ENCODE measurements around the gene ZNF184.
A peak's percentile ranks its signal among the peaks of the same experiment; 100 is the strongest.
"Not testable (repeated sequence)": the region's sequence is repeated elsewhere in the genome, so short reads cannot be mapped to it uniquely, and the experiment has no call there.

The ZNF184 gene

GRCh38 chr6:27468334-27468733 lies 4.6 kb downstream of the ZNF184 start:
- Mint-ChIP-seq H3K4me1 (peaks cover 71% of the 10 kb centered on the region), H3K4me3 (no peak overlapping the region), H3K36me3 (peaks cover 44% of the 10 kb centered on the region), H3K9me3 (no peaks in the 10 kb centered on the region), H3K27me3 (no peaks in the 10 kb centered on the region), H3K27ac (peak overlapping the region; percentile 42)

- Mint-ChIP-seq H3K27me3 (no peaks in the 10 kb centered on the region), H3K36me3 (peaks cover 82% of the 10 kb centered on the region), H3K27ac (no peak overlapping the region), H3K4me3 (no peak overlapping the region), H3K4me1 (no peaks in the 10 kb centered on the region), H3K9me3 (peaks cover 49% of the 10 kb centered on the region)
Measured at GRCh38 chr6:27452496-27452897, 20.4 kb downstream of the ZNF184 start.

- no peaks in the 10 kb centered on the region for H3K27me3 Mint-ChIP-seq
- peaks cover 48% of the 10 kb centered on the region for H3K9me3 Mint-ChIP-seq
- no peak overlapping the region for H3K27ac Mint-ChIP-seq
- peaks cover 79% of the 10 kb centered on the region for H3K36me3 Mint-ChIP-seq
- H3K4me1 Mint-ChIP-seq = no peaks in the 10 kb centered on the region
- H3K4me3 Mint-ChIP-seq = no peak overlapping the region
Measured at GRCh38 chr6:27451660-27452390, 21.1 kb downstream of the ZNF184 start.

GRCh38 chr6:27448456-27448855 lies 24.4 kb downstream of the ZNF184 start:
- Mint-ChIP-seq H3K9me3 (peaks cover 24% of the 10 kb centered on the region), H3K27ac (no peak overlapping the region), H3K4me1 (no peaks in the 10 kb centered on the region), H3K36me3 (peaks cover 52% of the 10 kb centered on the region), H3K27me3 (no peaks in the 10 kb centered on the region), H3K4me3 (no peak overlapping the region)

GRCh38 chr6:27442932-27443331 lies 30.0 kb downstream of the ZNF184 start:
- Mint-ChIP-seq H3K4me3 (no peak overlapping the region), H3K36me3 (peaks cover 20% of the 10 kb centered on the region), H3K9me3 (peaks cover 19% of the 10 kb centered on the region), H3K4me1 (no peaks in the 10 kb centered on the region), H3K27ac (no peak overlapping the region), H3K27me3 (no peaks in the 10 kb centered on the region)

GRCh38 chr6:27441001-27441400 lies 31.9 kb downstream of the ZNF184 start:
- H3K4me1 Mint-ChIP-seq = no peaks in the 10 kb centered on the region
- no peaks in the 10 kb centered on the region for H3K27me3 Mint-ChIP-seq
- no peak overlapping the region for H3K4me3 Mint-ChIP-seq
- H3K36me3 Mint-ChIP-seq = peaks cover 21% of the 10 kb centered on the region
- H3K9me3 Mint-ChIP-seq = peaks cover 23% of the 10 kb centered on the region
- H3K27ac Mint-ChIP-seq = no peak overlapping the region

- H3K27me3 Mint-ChIP-seq = peaks cover 5% of the 10 kb centered on the region
- H3K36me3 Mint-ChIP-seq = peaks cover 16% of the 10 kb centered on the region
- H3K9me3 Mint-ChIP-seq = peaks cover 20% of the 10 kb centered on the region
- H3K4me1 Mint-ChIP-seq = no peaks in the 10 kb centered on the region
- no peak overlapping the region for H3K27ac Mint-ChIP-seq
- no peak overlapping the region for H3K4me3 Mint-ChIP-seq
Measured at GRCh38 chr6:27439371-27439770, 33.5 kb downstream of the ZNF184 start.

GRCh38 chr6:27433714-27434113 lies 39.2 kb downstream of the ZNF184 start:
- Mint-ChIP-seq H3K27me3 (peaks cover 10% of the 10 kb centered on the region), H3K4me1 (no peaks in the 10 kb centered on the region), H3K4me3 (no peak overlapping the region), H3K9me3 (peaks cover 10% of the 10 kb centered on the region), H3K27ac (no peak overlapping the region), H3K36me3 (peaks cover 7% of the 10 kb centered on the region)

- H3K4me1 Mint-ChIP-seq = no peaks in the 10 kb centered on the region
- H3K4me3 Mint-ChIP-seq = no peak overlapping the region
- H3K9me3 Mint-ChIP-seq = no peaks in the 10 kb centered on the region
- no peaks in the 10 kb centered on the region for H3K36me3 Mint-ChIP-seq
- H3K27ac Mint-ChIP-seq = no peak overlapping the region
- H3K27me3 Mint-ChIP-seq = peaks cover 5% of the 10 kb centered on the region
Measured at GRCh38 chr6:27428966-27429365, 43.9 kb downstream of the ZNF184 start.

- Mint-ChIP-seq H3K27me3 (peaks cover 5% of the 10 kb centered on the region), H3K9me3 (no peaks in the 10 kb centered on the region), H3K36me3 (no peaks in the 10 kb centered on the region), H3K27ac (no peak overlapping the region), H3K4me3 (no peak overlapping the region), H3K4me1 (no peaks in the 10 kb centered on the region)
Measured at GRCh38 chr6:27428502-27428901, 44.4 kb downstream of the ZNF184 start.

- H3K4me1 Mint-ChIP-seq = no peaks in the 10 kb centered on the region
- no peaks in the 10 kb centered on the region for H3K9me3 Mint-ChIP-seq
- peaks cover 5% of the 10 kb centered on the region for H3K27me3 Mint-ChIP-seq
- H3K36me3 Mint-ChIP-seq = no peaks in the 10 kb centered on the region
- H3K4me3 Mint-ChIP-seq = no peak overlapping the region
- H3K27ac Mint-ChIP-seq = no peak overlapping the region
Measured at GRCh38 chr6:27426045-27426620, 46.8 kb downstream of the ZNF184 start.

- not testable (repeated sequence) for H3K36me3 Mint-ChIP-seq, H3K27ac Mint-ChIP-seq, H3K4me1 Mint-ChIP-seq, H3K4me3 Mint-ChIP-seq, H3K9me3 Mint-ChIP-seq, H3K27me3 Mint-ChIP-seq
Measured at GRCh38 chr6:27424851-27425250, 48.1 kb downstream of the ZNF184 start.

- Mint-ChIP-seq H3K9me3 (no peaks in the 10 kb centered on the region), H3K27me3 (peaks cover 9% of the 10 kb centered on the region), H3K4me1 (no peaks in the 10 kb centered on the region), H3K4me3 (no peak overlapping the region), H3K36me3 (no peaks in the 10 kb centered on the region), H3K27ac (no peak overlapping the region)
Measured at GRCh38 chr6:27422651-27423332, 50.1 kb downstream of the ZNF184 start.

GRCh38 chr6:27419363-27419762 lies 53.5 kb downstream of the ZNF184 start:
- Mint-ChIP-seq H3K4me3 (no peak overlapping the region), H3K9me3 (no peaks in the 10 kb centered on the region), H3K4me1 (no peaks in the 10 kb centered on the region), H3K27ac (no peak overlapping the region), H3K27me3 (peaks cover 14% of the 10 kb centered on the region), H3K36me3 (peaks cover 2% of the 10 kb centered on the region)

GRCh38 chr6:27415898-27416297 lies 57.0 kb downstream of the ZNF184 start:
- peaks cover 2% of the 10 kb centered on the region for H3K36me3 Mint-ChIP-seq
- no peak overlapping the region for H3K27ac Mint-ChIP-seq
- no peak overlapping the region for H3K4me3 Mint-ChIP-seq
- peaks cover 12% of the 10 kb centered on the region for H3K27me3 Mint-ChIP-seq
- H3K9me3 Mint-ChIP-seq = no peaks in the 10 kb centered on the region
- no peaks in the 10 kb centered on the region for H3K4me1 Mint-ChIP-seq

- peaks cover 3% of the 10 kb centered on the region for H3K36me3 Mint-ChIP-seq
- H3K27ac Mint-ChIP-seq = no peak overlapping the region
- H3K9me3 Mint-ChIP-seq = no peaks in the 10 kb centered on the region
- peaks cover 10% of the 10 kb centered on the region for H3K27me3 Mint-ChIP-seq
- no peak overlapping the region for H3K4me3 Mint-ChIP-seq
- H3K4me1 Mint-ChIP-seq = no peaks in the 10 kb centered on the region
Measured at GRCh38 chr6:27414996-27415395, 57.9 kb downstream of the ZNF184 start.

All from activated naive CD4-positive, alpha-beta T cell treated with anti-CD3 and anti-CD28 coated beads, Interleukin-2, amount 50 U/mL, for 24 hours (primary cell).